IPS DF 4.7 (cell line): ENCODE results near the gene FANCC.
"Not testable (repeated sequence)": the region's sequence is repeated elsewhere in the genome, so short reads cannot be mapped to it uniquely, and the experiment has no call there.

Experiments
- DNase-seq: peaks from one replicate; pipeline ENCODE4 v3.0.0-alpha.2; 2013; ENCODE audit warnings: low spot score; ENCODE audit errors: extremely low read depth

The FANCC gene

DNA sequence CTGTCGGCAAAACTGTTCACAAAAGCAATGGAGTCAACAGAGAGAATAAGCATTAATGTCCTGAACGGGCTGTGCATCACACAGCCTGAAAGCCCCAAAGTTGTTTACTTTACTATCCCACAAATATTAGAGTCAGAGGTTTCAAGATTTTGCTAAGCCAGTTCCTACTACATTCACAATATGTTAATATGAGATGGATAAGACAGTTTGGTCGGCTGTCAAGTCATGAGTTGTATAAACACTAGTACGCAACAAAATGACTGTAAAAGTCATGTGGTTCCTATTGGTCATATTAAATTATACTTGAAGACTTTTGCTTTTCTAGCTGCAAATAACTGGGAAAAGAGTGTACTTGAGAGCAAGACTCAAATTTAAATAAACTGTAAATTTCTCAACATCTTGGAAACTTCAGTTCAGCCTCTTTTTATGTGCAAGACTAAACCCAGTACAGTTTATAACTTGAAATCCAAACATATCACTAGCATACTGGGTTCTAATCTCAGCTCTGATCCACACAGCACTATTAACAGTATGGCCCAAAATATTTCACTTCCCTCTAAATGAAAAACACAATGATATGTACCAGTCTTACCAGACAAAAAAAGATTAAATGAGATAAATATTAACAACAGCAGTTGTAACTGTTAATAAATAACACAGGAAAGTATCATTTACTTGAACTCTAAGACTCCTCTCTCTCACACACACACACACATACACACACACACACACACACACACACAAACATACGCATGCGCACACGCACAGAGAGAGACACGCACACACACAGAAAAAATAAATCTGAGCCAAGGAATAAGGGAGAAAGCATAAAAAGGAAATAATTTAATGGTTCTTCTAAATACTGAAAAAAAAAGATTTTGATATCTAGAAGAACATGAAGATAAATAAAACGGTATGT is 33.1 kb downstream of the FANCC start:
- DNase-seq, result no peak

DNA sequence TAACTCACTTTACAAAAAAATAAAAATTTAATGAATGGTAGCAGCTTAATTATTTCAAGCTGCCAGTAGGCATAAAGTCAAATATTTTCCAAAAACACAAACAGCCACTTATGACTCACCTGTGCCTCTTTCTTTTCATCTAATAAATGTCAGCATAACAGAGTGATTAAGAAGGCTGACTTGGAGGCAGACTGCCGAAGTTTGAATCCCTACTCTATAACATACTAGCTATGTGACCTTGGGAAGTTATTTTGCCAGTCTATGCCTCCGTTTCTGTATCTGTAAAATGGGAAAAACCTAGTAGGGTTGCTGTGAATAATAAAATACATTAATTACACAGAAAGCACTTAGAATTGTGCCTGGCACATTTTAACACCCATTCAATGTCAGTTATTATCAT is 33.8 kb downstream of the FANCC start:
- no peak for DNase-seq

DNA sequence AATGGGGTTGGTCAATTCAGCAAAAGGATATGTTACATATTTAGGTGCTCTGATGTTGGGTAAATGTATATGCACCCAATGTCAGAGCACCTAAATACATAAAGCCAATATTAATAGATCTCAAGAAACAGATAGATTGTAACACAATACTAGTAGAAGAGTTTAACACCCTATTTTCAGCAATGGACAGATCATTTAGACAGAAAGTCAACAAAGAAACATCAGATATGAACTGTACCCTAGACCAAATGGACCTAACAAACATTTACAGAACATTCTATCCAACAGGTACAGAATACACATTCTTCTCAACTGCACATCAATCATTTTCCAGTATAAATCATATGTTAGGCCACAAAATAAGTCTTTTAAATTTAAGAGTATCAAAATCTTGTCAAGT is 35.2 kb downstream of the FANCC start:
- DNase-seq, result no peak

DNA sequence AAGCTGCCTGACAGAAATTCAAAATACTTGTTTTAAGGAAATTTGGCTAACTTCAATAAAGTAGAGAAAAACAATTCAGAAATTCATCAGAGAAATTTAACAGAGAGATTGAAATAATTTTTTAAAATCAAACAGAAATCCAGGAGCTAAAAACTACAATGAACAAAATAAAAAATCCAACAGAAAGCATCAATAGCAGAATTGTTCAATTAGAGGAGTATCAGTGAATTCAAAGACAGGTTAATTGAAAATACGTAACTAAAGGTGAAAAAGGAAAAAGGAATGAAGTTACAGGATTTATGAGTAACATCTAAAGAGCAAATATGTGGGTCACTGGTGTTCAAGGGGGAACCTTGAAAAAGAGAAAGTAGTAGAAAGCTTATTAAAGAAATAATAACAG is 36.8 kb downstream of the FANCC start:
- no peak for DNase-seq

DNA sequence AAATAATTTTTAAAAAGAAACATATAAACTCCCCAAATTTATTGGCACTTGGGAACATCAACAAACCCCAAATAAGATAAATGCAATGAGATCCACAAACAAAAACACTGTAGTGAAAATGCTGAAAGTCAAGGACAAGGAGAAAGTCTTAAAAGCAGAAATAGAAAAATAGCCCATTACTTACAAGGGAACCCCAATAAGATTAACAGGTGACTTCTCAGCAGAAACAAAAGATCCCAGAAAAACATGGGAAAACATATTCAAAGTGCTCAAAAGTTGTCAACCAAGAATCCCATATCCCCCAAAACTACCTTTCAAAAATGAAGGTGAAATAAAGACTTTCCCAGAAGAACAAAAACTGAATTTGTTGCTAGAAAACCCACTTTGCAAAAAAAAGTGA is 40.0 kb downstream of the FANCC start:
- no peak for DNase-seq

DNA sequence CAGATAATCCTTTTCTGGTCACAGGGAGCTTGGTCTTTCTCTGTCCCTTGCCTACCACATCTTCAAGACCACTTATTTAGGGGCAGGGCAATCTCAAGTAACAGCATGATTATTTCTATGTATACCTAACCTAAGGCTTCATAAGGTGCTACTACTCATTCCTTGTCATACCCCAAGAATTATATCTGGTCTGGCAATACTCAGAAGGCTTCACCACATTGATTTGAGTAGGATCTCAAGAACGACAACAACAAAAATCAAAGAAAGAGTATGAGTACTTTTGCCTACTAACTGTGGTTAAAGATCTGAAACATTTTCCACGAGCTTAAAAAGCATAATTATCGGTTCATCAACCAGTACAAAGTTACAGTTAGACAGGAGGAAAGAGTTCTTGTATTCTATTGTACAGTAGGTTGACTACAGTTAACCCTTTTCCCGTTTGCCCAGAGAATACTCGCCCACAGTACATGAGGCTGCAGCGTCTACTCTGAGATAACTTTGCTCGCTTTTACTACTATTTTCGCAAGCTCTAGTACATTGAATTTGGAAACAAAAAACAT is 41.0 kb downstream of the FANCC start:
- no peak for DNase-seq

DNA sequence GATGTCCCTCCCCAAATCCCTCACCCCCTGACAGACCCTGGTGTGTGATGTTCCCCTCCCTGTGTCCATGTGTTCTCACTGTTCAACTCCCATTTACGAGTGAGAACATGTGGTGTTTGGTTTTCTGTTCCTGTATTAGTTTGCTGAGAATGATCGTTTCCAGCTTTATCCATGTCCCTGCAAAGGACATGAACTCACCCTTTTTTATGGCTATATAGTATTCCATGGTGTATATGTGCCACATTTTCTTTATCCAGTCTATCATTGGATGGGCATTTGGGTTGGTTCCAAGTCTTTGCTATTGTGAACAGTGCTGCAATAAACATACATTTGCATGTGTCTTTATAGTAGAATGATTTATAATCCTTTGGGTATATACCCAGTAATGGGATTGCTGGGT is 43.3 kb downstream of the FANCC start:
- not testable (repeated sequence) for DNase-seq

DNA sequence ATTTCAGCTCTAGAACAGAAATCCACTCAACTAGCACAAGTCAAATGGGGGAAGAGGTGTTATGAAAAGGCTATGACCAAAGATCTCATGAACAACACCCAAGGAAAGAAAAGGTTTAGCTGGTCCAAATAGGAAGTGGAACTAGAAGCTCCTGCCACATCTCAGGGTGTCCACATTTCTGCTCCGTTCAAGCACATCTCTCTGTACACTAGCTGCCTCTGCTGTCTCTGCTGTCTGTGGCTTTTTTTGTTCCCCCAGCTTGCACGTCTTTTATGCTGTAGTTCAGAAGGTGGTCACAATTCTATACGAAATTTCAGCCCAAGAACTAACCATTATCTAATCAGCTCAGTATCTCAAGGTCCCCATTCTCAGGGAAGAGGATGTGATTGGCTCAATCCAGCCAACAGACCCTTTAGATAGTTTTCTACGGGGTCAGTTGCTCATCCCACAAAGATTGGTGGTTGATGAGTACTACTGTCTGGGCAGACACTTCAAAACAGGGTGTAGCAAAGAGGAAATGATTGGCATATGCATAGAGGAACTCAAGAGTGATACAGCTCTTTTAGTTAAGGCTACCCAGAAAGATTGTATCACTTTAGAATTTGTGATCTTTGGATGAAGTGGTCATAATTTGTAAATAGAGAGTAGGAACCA is 44.0 kb downstream of the FANCC start:
- no peak for DNase-seq

DNA sequence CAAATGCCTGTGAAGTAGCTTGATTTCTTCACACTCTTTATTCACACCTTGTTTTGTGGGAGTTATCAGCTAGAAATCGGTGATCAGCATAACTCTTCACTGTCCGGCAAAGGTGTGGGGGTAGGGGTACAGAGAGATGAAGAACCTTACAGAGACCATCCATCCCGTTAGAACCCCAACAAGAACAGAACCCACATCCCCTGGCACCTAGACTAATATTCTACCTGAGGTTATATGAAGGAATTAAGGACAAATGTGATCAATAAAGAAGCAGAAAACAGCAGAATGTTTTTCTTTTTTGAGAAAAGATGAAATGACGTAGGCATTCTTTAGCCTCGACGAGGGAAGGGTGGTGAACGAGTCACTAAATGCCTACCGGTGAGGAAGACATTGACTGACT is 44.7 kb downstream of the FANCC start:
- no peak for DNase-seq

DNA sequence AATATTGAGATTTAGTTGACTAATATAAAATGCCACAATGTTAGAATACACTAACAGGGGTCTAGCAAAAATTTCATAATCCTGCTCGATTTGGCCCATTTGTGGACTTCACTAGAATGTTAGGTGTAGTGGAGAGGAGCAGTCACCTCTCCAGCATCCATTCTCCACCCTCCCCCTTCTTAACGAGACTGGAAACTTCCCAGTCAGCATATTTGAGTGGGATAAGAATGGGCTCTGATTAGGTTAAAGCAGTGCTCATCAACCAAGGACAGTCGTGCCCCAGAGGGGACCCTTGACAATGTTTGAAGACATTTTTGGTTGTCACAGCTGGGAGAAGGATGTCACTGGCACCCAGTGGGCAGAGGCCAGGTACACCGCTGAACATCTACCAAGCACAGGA is 46.7 kb downstream of the FANCC start:
- DNase-seq, result no peak

DNA sequence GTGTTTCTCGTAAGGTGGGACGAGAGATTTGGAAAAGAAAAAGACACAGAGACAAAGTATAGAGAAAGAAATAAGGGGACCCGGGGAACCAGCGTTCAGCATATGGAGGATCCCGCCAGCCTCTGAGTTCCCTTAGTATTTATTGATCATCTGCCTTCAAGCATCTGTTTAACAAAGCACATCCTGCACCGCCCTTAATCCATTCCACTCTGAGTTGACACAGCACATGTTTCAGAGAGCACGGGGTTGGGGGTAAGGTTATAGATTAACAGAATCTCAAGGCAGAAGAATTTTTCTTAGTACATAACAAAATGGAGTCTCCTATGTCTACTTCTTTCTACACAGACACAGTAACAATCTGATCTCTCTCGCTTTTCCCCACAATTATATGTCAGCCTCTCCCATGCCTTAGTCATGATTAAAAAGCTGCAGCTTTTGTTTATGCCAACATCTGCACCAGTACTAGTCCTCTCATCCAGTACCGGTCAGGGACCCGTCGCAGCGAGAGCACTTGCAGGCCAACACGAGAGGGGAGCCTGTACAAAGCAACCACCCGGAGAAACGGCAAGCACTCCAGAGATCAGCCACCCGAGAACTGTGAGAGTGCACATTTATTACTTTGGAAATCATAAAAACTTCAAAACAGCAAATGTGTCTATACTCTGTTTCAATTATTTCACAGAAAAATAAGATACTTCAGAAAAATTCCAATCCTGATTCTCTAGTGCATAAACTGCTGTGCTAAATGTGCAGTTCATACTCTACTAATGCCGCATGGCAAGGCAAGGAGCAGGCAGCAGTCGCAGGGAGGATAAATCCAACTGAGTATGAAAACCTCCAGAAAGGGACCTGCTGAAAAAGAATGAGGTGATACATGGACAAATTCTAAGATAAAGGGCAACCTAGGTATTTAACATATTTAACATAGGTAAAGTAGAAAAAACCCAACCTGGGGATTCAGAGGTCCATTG is 47.4 kb downstream of the FANCC start:
- not testable (repeated sequence) for DNase-seq

DNA sequence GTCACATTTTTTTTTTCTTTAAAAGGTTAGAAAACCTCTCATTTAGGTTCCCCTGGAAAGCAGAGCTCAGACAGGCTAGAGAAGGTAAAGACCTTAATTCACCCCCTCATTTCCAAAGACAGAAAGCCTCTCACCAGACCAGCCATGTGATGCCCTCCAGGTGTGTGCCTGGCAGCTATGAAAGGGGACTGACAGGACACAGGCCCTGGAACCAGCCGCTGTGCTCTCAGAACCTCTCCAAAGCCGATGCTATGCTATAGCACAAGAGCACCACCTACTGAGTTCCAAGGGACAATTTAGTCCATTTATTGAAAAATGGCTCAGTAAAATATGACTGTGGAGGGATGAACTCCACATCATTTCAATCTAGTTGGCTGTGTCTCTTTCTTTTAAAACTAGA is 48.8 kb downstream of the FANCC start:
- DNase-seq, result no peak

DNA sequence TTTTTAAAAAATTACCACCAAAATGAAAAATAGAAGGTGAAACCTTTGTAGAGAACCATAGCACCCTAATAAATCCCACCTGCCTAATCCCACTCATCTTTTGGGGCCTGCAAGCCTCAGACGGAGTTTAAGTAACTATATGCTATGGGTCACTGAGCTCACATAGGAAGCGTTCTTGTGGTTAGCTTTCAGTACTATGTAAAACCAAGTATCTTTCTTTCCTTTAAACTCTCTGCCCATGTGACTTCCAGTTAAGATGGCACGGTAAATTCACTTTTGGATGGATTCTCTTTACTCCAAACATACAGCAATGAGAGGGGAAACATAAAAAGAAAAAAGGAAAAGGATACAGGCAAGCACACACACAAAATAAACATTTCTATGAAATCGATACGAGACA is 50.9 kb downstream of the FANCC start:
- DNase-seq, result no peak

DNA sequence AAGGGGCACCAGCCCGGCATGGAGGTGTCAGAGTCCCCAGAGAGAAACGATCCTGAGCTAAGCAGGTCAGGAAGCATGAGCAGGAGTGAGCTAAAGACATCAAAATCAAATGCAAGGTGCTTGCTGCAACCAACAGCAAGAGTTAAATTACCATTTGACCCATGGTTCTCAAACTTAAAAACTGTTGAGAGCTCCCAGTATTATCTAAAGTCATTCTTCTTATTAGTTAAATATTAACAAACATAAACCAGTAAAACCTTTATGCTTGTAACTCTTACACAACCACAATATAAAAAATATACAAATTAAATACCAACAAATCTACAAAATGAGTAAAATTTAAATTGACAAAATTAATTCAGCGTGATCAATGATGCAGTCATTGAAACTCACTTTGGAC is 51.5 kb downstream of the FANCC start:
- DNase-seq, result no peak

DNA sequence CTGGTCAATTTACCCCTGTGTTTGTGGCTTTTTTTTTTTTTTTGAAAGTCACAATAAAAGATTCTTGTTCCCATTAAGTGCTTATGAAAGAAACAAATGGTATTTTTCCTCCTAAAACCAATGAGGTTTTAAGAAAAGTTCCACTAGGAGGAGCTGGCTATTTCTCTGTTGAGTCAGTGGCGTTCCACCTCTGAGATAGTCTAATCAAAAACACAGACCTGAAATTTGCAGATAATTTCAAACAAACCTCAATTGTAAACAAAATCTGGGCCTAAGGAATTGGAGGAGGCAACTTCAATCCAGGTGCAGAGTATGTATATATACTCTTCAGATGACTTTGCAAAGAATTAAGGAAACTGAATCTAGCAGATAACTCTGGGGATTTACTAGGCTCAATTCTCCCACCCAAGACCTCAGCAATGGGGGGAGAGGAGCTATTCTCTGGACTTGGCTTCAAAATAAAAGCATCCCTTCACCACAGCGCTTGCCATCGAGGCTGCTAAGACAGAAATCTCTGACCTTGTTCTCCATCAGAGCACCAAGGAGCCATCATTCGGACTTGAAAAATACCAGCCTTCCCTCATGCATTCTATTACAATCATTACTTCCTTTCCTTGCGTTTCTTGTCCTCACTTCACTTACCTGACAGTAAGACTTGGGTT is 52.4 kb downstream of the FANCC start:
- no peak for DNase-seq

DNA sequence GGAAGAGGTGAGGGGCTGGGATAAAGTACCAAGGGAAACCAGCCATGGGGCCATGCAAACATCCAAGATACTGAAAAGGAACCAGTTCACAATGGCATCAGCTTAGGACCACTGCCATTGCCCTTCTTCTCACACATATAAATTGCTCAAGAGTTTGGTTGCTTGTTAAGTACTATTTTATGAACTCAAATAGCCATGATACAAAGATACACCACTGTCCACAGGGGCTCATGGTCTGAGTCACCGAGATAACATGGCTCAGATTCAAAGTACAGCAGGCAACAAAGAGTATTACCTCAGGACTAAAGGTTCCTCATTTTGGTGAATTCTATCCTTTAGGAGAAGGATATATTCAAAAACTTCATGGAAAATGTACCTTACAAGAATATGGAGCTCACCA is 55.6 kb downstream of the FANCC start:
- no peak for DNase-seq

DNA sequence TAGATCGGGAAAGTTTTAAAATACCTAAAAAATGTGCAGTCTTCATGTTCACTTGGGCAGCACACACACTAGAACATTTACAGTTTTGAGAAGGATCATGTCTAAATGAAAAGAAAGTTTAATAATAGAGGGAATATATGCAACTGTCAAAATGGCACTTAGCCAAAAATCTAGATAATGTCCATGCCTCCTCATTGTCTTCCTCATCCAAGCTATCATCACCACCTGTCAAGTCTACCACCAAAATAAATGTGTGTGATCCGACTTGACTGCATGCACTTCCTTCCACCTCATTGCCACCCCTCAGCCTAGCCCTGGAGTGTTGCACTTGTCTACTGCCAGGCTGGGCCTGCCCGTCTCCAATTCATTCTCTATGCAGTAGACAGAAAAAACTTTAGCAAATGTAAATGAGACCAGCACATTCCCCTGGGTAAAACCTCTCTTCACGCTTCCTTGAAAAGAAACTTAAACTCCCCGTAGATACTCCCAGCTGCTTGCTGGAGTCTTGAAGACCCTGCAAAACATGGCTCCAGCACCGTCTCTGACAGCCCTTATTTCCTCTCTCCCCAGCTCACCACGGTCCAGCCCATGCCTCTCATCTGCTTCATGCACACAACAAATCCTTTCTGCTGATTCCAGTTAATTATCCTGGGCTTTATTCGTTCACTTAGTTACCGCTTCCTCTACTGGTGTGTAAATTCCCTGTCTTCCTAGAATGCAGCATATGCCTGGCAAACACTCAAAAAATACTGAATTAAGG is 66.9 kb downstream of the FANCC start:
- DNase-seq, result no peak

DNA sequence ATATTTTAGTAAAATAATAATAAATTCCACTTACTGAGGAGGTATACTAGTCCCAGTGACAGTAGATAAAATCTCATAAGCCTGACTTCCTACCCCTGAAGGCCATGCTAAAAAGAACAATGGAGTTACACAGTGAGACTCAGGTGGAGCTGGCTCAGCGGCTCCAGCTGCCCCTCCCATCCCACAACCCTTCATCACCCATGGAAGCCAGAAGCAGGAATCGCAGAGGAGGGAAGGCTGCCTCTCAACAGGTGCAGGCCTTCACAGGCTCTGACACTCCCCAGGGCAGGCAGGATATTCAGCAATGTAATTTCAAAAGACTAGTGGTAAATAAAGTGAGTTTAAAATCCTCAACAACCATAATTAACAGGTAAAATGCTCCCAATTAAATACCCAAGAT is 67.5 kb downstream of the FANCC start:
- no peak for DNase-seq

DNA sequence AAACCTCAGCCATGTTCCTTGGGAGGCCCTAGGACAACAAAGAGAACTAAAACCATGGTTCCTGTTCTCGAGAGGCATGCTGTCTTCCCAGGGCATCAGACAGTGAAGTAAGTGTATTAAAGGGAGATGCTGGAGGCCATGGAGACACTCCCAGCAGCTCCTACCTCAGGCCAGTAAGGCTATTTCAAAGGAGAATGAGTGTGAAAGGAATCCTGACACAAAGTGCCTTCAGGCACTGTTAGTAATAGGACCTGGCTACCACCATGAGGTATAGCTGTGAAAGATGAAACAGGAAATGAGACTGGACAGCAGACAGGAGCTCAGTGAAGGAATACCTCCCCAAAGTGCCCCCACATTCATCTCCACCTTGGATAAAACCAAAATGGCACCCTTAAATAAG is 71.0 kb downstream of the FANCC start:
- no peak for DNase-seq

DNA sequence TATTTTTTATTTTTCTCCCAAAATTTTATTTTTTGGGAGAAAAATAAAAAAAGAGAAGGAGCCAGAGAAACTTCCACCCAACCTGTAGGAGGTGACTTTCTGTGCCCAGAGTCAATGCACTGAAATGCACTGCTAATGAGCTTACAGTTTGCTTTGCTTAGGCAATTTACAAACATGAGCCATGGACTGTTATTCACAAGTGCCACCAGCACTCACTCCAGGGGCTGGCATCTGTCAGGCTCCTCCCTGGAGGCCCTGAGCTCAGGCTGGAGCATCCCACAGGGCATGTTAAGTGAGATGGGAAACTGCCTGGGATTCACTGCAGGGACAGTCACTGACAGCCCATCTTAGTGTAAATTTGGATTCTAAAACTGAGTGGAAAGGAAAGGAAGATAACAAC is 74.9 kb downstream of the FANCC start:
- no peak for DNase-seq
